Measurements from ENCODE around the gene CDH24. TPM values are rescaled to one million over a fixed set of nuclear protein-coding genes. Genes with fewer than 3 reads are reported as not detected.

Gene CDH24
- total and polyA plus RNA-seq, 2 donors (not counting 3 experiments of a cell fraction or from before 2014, with no cell fraction given): 21.7 to 52.9 TPM

DNA sequence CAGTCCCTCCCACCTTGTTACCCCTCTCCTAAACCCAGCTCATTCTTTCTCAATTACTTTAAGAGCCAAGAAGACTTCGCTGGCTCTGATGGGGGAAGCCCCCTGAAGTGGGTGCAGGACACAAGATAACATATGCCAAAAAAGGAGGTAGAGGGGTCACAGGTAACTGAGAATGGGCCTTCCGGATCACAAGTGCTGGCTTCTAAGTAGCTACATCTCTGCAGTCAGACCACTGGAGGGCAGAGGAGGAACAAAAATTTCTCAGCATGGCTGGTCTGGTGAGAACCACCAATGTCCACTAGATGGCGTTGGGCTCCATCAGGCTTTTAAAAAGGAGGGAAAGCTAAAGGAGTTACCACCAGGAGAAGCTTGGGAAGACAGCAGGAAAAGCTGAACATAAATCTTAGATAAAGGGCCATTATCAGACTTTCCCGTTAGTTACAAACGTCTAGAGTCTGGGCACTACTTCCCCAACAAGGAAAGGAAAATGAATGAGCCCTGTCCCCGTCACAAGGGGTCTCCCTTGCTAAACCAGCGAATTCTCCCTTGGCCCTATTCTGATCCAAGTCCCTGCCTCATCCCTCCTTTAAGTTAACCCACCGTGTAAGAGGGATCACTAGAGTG is 11.6 kb upstream of the CDH24 start:
- ChIA-PET POLR2A (interaction anchor here (0.8 to 1.2 kb wide), 5 partner anchors 10 to 140 kb away, joined by 3 to 8 read pairs (median 5); partner anchors contain the start of genes ACIN1, AJUBA, C14orf119 and PRMT5), CTCF (interaction anchor here (0.6 to 2.0 kb wide), 56 partner anchors 9 to 518 kb away, joined by 3 to 141 read pairs (median 6); partner anchors contain the start of genes ACIN1, AJUBA, C14orf119 and CDH24)
- no peak overlapping the region for H3K4me3 ChIP-seq (replicated peaks in 1 of 3; ENCODE audit: insufficient read depth in 1 of 3, low read depth in 1 of 3, low read length in 3 of 3)
- peak; percentile 97 for DNase-seq (ENCODE audit: low read depth, low spot score)
- H3K9me3 ChIP-seq (replicated peaks; ENCODE audit: control insufficient read depth, insufficient read depth, low read length): no peaks in the 10 kb centered on the region
- dilution Hi-C loops (cut with MboI; ENCODE audit: extremely low pct_ligation_motif_present, low sequenced_read_pairs): loop anchor here (10.0 kb wide), 1 partner anchor 84 kb away; the partner anchor contains the start of gene AJUBA
- H3K27ac ChIP-seq (ENCODE audit: insufficient read depth, low read depth, low read length): peak overlapping the region; percentile 35
- H3K9ac ChIP-seq (replicated peaks; ENCODE audit: extremely low read depth, insufficient read depth, low read length): peak overlapping the region; percentile 18
- peak; percentile 97 for FAIRE-seq
- H3K4me1 ChIP-seq (ENCODE audit: control insufficient read depth, extremely low read depth, insufficient read depth, low read length): peaks cover 26% of the 10 kb centered on the region
- intact Hi-C loops (cut with micrococcal nuclease): loop anchor here (1.0 kb wide), 3 partner anchors 9 to 40 kb away; partner anchors contain the start of genes ACIN1 and C14orf119
- peaks cover 57% of the 10 kb centered on the region for H3K79me2 ChIP-seq (ENCODE audit: control insufficient read depth, insufficient read depth, low read length)
- no peaks in the 10 kb centered on the region for H3K9me1 ChIP-seq (replicated peaks; ENCODE audit: control insufficient read depth, extremely low read depth, insufficient read depth, low read length)
- peaks cover 4% of the 10 kb centered on the region for H4K20me1 ChIP-seq (replicated peaks; ENCODE audit: control insufficient read depth, extremely low read depth, insufficient read depth, low read length)
- H2AFZ ChIP-seq (ENCODE audit: low read depth, low read length): no peak overlapping the region
- H3K4me2 ChIP-seq (ENCODE audit: insufficient read depth, low read length): no peak overlapping the region
- no peak for TF ChIP-seq POLR2A (IDR thresholded peaks at IDR 0.05; ENCODE audit: low read depth, low read length)
- TF ChIP-seq, protein P1, sequence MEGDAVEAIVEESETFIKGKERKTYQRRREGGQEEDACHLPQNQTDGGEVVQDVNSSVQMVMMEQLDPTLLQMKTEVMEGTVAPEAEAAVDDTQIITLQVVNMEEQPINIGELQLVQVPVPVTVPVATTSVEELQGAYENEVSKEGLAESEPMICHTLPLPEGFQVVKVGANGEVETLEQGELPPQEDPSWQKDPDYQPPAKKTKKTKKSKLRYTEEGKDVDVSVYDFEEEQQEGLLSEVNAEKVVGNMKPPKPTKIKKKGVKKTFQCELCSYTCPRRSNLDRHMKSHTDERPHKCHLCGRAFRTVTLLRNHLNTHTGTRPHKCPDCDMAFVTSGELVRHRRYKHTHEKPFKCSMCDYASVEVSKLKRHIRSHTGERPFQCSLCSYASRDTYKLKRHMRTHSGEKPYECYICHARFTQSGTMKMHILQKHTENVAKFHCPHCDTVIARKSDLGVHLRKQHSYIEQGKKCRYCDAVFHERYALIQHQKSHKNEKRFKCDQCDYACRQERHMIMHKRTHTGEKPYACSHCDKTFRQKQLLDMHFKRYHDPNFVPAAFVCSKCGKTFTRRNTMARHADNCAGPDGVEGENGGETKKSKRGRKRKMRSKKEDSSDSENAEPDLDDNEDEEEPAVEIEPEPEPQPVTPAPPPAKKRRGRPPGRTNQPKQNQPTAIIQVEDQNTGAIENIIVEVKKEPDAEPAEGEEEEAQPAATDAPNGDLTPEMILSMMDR (IDR thresholded peaks at IDR 0.05; ENCODE audit: extremely low read depth in 1 of 2, insufficient read depth in 1 of 2, low read depth in 1 of 2, low read length in 2 of 2): peak; percentile 93 to 100
- TF ChIP-seq JUN (IDR thresholded peaks at IDR 0.05; ENCODE audit: borderline replicate concordance, insufficient read depth, insufficient read length, low read depth): no peak
- TF ChIP-seq FOS (IDR thresholded peaks at IDR 0.05; ENCODE audit: borderline replicate concordance, insufficient read depth, low read length): no peak
- no peak for TF ChIP-seq EZH2 (IDR thresholded peaks at IDR 0.05; ENCODE audit: borderline replicate concordance, low read depth, low read length, severe bottlenecking)
- no peak for TF ChIP-seq GATA2 (IDR thresholded peaks at IDR 0.05; ENCODE audit: insufficient read depth, insufficient read length, low read depth, low read length)
- TF ChIP-seq, protein P2, sequence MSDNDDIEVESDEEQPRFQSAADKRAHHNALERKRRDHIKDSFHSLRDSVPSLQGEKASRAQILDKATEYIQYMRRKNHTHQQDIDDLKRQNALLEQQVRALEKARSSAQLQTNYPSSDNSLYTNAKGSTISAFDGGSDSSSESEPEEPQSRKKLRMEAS (IDR thresholded peaks at IDR 0.05; ENCODE audit: insufficient read depth, insufficient read length): peak; percentile 16
- TF ChIP-seq POLR2AphosphoS5 (IDR thresholded peaks at IDR 0.05; ENCODE audit: insufficient read depth, low read depth, low read length): peak; percentile 19
- no peak for TF ChIP-seq MYC (IDR thresholded peaks at IDR 0.05; ENCODE audit: low read depth, low read length)
- BruUV-seq (replicated peaks): no TSS peak
- peaks cover 32 to 36% of the 10 kb centered on the region in 2 experiments for H3K36me3 ChIP-seq (ENCODE audit: control insufficient read depth in 2 of 2, extremely low read depth in 1 of 2, insufficient read depth in 2 of 2, low read length in 2 of 2)
- no peaks in the 10 kb centered on the region for H3K27me3 ChIP-seq (ENCODE audit: control insufficient read depth in 2 of 2, insufficient read depth in 2 of 2, low read length in 2 of 2)
